H1 (cell line): ENCODE results near the gene NEU2. TPM values are rescaled to one million over a fixed set of nuclear protein-coding genes. Genes with fewer than 3 reads are reported as not detected.
A peak's percentile ranks its signal among the peaks of the same experiment; 100 is the strongest.

Source experiments
- CTCF ChIA-PET: fragments of 300-600 bp; sonication (Branson Sonifier 250); formaldehyde crosslinking; loops from one replicate; lab custom pipeline; 2021; ENCODE audit not compliant: partially characterized antibody; lab: Charles Lee
- POLR2A ChIA-PET: fragments of 300-600 bp; sonication (Branson Sonifier 250); formaldehyde crosslinking; loops from one replicate; lab custom pipeline; 2021; ENCODE audit warnings: inconsistent platforms; ENCODE audit not compliant: partially characterized antibody; lab: Charles Lee
- DNase-seq, 2 experiments: peaks; one replicate each; pipeline versions ENCODE4 v3.0.0 to v3.0.0-alpha.2; 2010 to 2022; ENCODE audit warnings: low spot score in 2 of 2, low read depth in 1 of 2, mixed read lengths in 1 of 2
- FAIRE-seq: peaks from 2 replicates; lab custom pipeline; 2011; peaks lifted over from hg19 to GRCh38; lab: Jason Lieb, UNC
- H2AFZ ChIP-seq: 2 replicates; pipeline ENCODE4 v1.8.1; 2012; ENCODE audit warnings: low read length, inconsistent platforms
- H2AK5ac ChIP-seq: 2 replicates; pipeline ENCODE4 v1.6.1; 2013; ENCODE audit warnings: low read depth, low read length
- H2BK120ac ChIP-seq: replicated peaks from 2 replicates; pipeline ENCODE3; 2013; ENCODE audit warnings: low read depth, low read length, inconsistent platforms
- H2BK12ac ChIP-seq: 2 replicates; pipeline ENCODE4 v1.6.1; 2013; ENCODE audit warnings: low read depth, low read length
- H2BK15ac ChIP-seq: 2 replicates; pipeline ENCODE4 v1.6.1; 2013; ENCODE audit warnings: low read length
- H2BK20ac ChIP-seq: 2 replicates; pipeline ENCODE4 v1.6.1; 2013; ENCODE audit warnings: low read length
- H2BK5ac ChIP-seq: 2 replicates; pipeline ENCODE4 v1.6.1; 2013; ENCODE audit warnings: low read depth, low read length
- H3K14ac ChIP-seq: 2 replicates; pipeline ENCODE4 v1.6.1; 2013; ENCODE audit warnings: inconsistent platforms; ENCODE audit not compliant: insufficient read length
- H3K18ac ChIP-seq: 2 replicates; pipeline ENCODE4 v1.6.1; 2013; ENCODE audit warnings: low read length; ENCODE audit errors: extremely low read depth
- H3K23ac ChIP-seq: 2 replicates; pipeline ENCODE4 v1.6.1; 2013; ENCODE audit warnings: inconsistent platforms; ENCODE audit not compliant: insufficient read length
- H3K23me2 ChIP-seq: 2 replicates; pipeline ENCODE4 v1.6.1; 2013; ENCODE audit warnings: low read depth, low read length
- H3K27ac ChIP-seq: 2 replicates; pipeline ENCODE4 v1.6.1; 2011; ENCODE audit warnings: low read depth, low read length, inconsistent platforms
- H3K27me3 ChIP-seq, 4 experiments: replicated peaks in 1 of 4; 1 replicate in 1 of 4; 2 replicates in 3 of 4; pipeline versions ENCODE4 v1.6.1 to v1.8.1; 2011 to 2013; ENCODE audit warnings: low read length in 3 of 4, mild to moderate bottlenecking in 3 of 4, inconsistent platforms in 2 of 4, mixed read lengths in 2 of 4, moderate library complexity in 1 of 4; ENCODE audit not compliant: control insufficient read depth in 3 of 4, insufficient read depth in 3 of 4; ENCODE audit errors: extremely low read depth in 1 of 4
- H3K36me3 ChIP-seq, 4 experiments: 2 replicates each; pipeline versions ENCODE4 v1.6.1 to v1.8.1; 2011 to 2013; ENCODE audit warnings: mild to moderate bottlenecking in 4 of 4, low read length in 3 of 4, moderate library complexity in 2 of 4, control low read depth in 1 of 4, inconsistent platforms in 1 of 4; ENCODE audit not compliant: insufficient read depth in 4 of 4, control insufficient read depth in 2 of 4
- H3K4ac ChIP-seq: replicated peaks from 2 replicates; pipeline ENCODE3; 2013; ENCODE audit warnings: low read length, low read depth, mixed read lengths, inconsistent platforms; ENCODE audit not compliant: insufficient read length
- H3K4me1 ChIP-seq, 4 experiments: replicated peaks in 1 of 4; 1 replicate in 1 of 4; 2 replicates in 3 of 4; pipeline versions ENCODE4 v1.6.1 to v1.8.1; 2011 to 2013; ENCODE audit warnings: low read length in 3 of 4, inconsistent platforms in 2 of 4, mixed read lengths in 1 of 4; ENCODE audit not compliant: insufficient read depth in 4 of 4, control insufficient read depth in 3 of 4
- H3K4me2 ChIP-seq, 2 experiments: 2 replicates each; pipeline versions ENCODE4 v1.6.1 to v1.8.1; 2011 to 2013; ENCODE audit warnings: low read depth in 2 of 2, low read length in 2 of 2, control low read depth in 1 of 2, inconsistent platforms in 1 of 2, mild to moderate bottlenecking in 1 of 2; ENCODE audit not compliant: insufficient read depth in 1 of 2
- H3K4me3 ChIP-seq, 4 experiments: fragments of 200-600, 300-600 bp in 1 of 4; sonication (generic), shearing (Covaris generic), sonication (Bioruptor Twin) in 1 of 4; 2 replicates each; pipeline versions ENCODE4 v1.5.1 to v1.8.1; 2011 to 2016; ENCODE audit warnings: low read length in 4 of 4, low read depth in 3 of 4, control low read depth in 2 of 4, inconsistent platforms in 2 of 4, mild to moderate bottlenecking in 2 of 4, mixed read lengths in 1 of 4, moderate library complexity in 1 of 4; ENCODE audit not compliant: insufficient read depth in 2 of 4; ENCODE audit errors: extremely low read depth in 1 of 4
- H3K56ac ChIP-seq: replicated peaks from 2 replicates; pipeline ENCODE3; 2013; ENCODE audit warnings: low read depth, mild to moderate bottlenecking, mixed read lengths, low read length, inconsistent platforms; ENCODE audit not compliant: insufficient read length
- H3K79me1 ChIP-seq: 2 replicates; pipeline ENCODE4 v1.6.1; 2013; ENCODE audit warnings: low read depth, low read length, control low read depth
- H3K79me2 ChIP-seq, 2 experiments: 2 replicates each; pipeline versions ENCODE4 v1.6.1 to v1.8.1; 2012 to 2013; ENCODE audit warnings: low read length in 2 of 2, mild to moderate bottlenecking in 2 of 2, inconsistent platforms in 1 of 2; ENCODE audit not compliant: insufficient read depth in 2 of 2, control insufficient read depth in 1 of 2
- H3K9ac ChIP-seq, 4 experiments: replicated peaks in 1 of 4; 1 replicate in 1 of 4; 2 replicates in 3 of 4; pipeline versions ENCODE4 v1.6.1 to v1.8.1; 2011 to 2013; ENCODE audit warnings: low read depth in 3 of 4, low read length in 3 of 4, control low read depth in 2 of 4, mild to moderate bottlenecking in 2 of 4, moderate library complexity in 2 of 4, inconsistent platforms in 1 of 4; ENCODE audit errors: extremely low read depth in 1 of 4
- H3K9me3 ChIP-seq, 2 experiments: 2 replicates each; pipeline versions ENCODE4 v1.6.1 to v1.8.1; 2012 to 2013; ENCODE audit warnings: mild to moderate bottlenecking in 2 of 2, moderate library complexity in 2 of 2, control low read depth in 1 of 2, inconsistent platforms in 1 of 2, low read depth in 1 of 2, low read length in 1 of 2, mixed read lengths in 1 of 2; ENCODE audit not compliant: insufficient read depth in 2 of 2
- H4K20me1 ChIP-seq, 2 experiments: replicated peaks in 1 of 2; 2 replicates each; pipeline versions ENCODE3 to v1.8.1; 2011 to 2013; ENCODE audit warnings: inconsistent platforms in 2 of 2, low read length in 2 of 2, mild to moderate bottlenecking in 1 of 2; ENCODE audit not compliant: insufficient read depth in 2 of 2, control insufficient read depth in 1 of 2
- H4K5ac ChIP-seq: 2 replicates; pipeline ENCODE4 v1.6.1; 2013; ENCODE audit warnings: low read length, low read depth, mixed read lengths, inconsistent platforms; ENCODE audit not compliant: insufficient read length
- H4K8ac ChIP-seq: 2 replicates; pipeline ENCODE4 v1.8.0; 2013; ENCODE audit warnings: mild to moderate bottlenecking, moderate library complexity, low read length, inconsistent platforms; ENCODE audit not compliant: insufficient read depth; ENCODE audit errors: extremely low read depth
- H4K91ac ChIP-seq: replicated peaks from 2 replicates; pipeline ENCODE3; 2013; ENCODE audit warnings: low read length, mixed read lengths, inconsistent platforms; ENCODE audit not compliant: insufficient read length
- BCL11A ChIP-seq, 2 experiments: IDR thresholded peaks; one replicate each; pipeline ENCODE4 v1.6.1; 2011; ENCODE audit warnings: low read depth in 2 of 2, low read length in 2 of 2, mild to moderate bottlenecking in 2 of 2
- CHD1 ChIP-seq: IDR thresholded peaks from 2 replicates; pipeline ENCODE4 v1.6.1; 2012; ENCODE audit warnings: low read depth, low read length, improper control_type of control experiment
- KDM1A ChIP-seq: fragments of 200-600, 300-600 bp; sonication (generic); IDR thresholded peaks from 2 replicates; pipeline ENCODE4 v1.7.1; 2016; ENCODE audit warnings: mild to moderate bottlenecking, low read length, borderline replicate concordance
- NRF1 ChIP-seq: IDR thresholded peaks from 2 replicates; pipeline ENCODE4 v1.6.1; 2011; ENCODE audit warnings: mild to moderate bottlenecking, low read depth, low read length, improper control_type of control experiment
- RXRA ChIP-seq: IDR thresholded peaks from 2 replicates; pipeline ENCODE4 v1.6.1; 2011; ENCODE audit warnings: low read depth, mild to moderate bottlenecking, low read length, moderate library complexity; ENCODE audit not compliant: insufficient read depth
- SP4 ChIP-seq: IDR thresholded peaks from 2 replicates; pipeline ENCODE4 v1.6.1; 2012; ENCODE audit warnings: low read length, inconsistent platforms
- WGBS, 2 experiments: shearing (Covaris generic) in 1 of 2; methylation state at CpG; one replicate each; pipeline versions ENCODE4 v1.1.6 to v1.1.7; 2013 to 2015; ENCODE audit warnings: low lambda C conversion rate in 2 of 2, mixed read lengths in 2 of 2, inconsistent platforms in 1 of 2, low coverage in 1 of 2, missing lambda C conversion rate in 1 of 2; ENCODE audit not compliant: insufficient replicate concordance in 2 of 2, insufficient coverage in 1 of 2, insufficient read length in 1 of 2; ENCODE audit errors: extremely low coverage in 1 of 2, missing lambda C conversion rate in 1 of 2; 5-methylcytosine and 5-hydroxymethylcytosine counted together
- polyA plus RNA-seq, 7 experiments: library from polyadenylated mRNA; depleted of rRNA in 3 of 7; stranded (reverse) in 5 of 7; unstranded in 2 of 7; fragments of >200 nt in 5 of 7; fragments of 200-250 nt in 2 of 7; gene quantifications; 1 replicate in 5 of 7; 2 replicates in 1 of 7; 4 replicates in 1 of 7; pipeline versions ENCODE4 v1.2.1 to v1.2.3, GENCODE V29; 2011 to 2013; ENCODE audit warnings: missing spikeins in 2 of 7, mixed read lengths in 2 of 7
- total RNA-seq: library from RNA; stranded (reverse); fragmentation: NEBNext Ultra II Directional; extraction: Animal tissue kit (Norgen Biotek cat#: 25700); gene quantifications from 2 replicates; pipeline ENCODE4 v1.2.1, GENCODE V29; 2021

NEU2 gene
- total and polyA plus RNA-seq, 2 of the 8 experiments (the other 6 are each of a cell fraction or from before 2014, with no cell fraction given) = 0.12 TPM; not detected in 1

DNA sequence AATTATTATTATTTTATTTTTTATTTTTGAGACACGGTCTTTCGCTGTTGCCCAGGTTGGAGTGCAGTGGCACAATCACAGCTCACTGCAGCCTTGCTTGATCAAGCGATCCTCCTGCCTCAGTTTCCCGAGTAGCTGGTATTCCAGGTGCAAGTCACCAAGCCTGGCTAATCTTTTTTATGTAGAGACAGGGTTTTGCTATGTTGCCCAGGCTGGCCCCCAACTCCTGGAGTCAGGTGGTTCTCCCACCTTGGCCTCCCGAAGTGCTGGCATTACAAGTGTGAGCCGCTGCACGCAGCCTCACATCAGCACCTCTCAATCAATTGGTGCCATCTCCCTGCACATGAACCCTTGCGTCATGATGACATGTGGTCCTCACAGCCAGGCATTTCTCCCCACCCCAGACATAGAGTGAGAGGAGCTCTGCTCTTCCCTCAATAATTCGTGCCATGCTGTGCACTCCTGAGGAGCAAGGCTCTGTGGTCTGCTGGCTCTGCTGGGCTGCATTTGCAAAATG lies 33.5 kb downstream of the NEU2 start:
- Histone ChIP-seq H4K5ac (no peak overlapping the region), H3K79me2 (no peaks in the 10 kb centered on the region), H4K20me1 (no peaks in the 10 kb centered on the region), H3K4me3 (no peak overlapping the region), H3K9ac (no peak overlapping the region), H3K4me1 (peaks cover 0 to 10% (median 4%) of the 10 kb centered on the region in 4 experiments; a peak in 4 of 7 replicates), H3K14ac (no peak overlapping the region), H2AK5ac (no peak overlapping the region), H4K91ac (no peak overlapping the region), H3K23me2 (no peaks in the 10 kb centered on the region), H4K8ac (no peak overlapping the region; the same call in 1 of the 2 replicates), H3K56ac (no peak overlapping the region), H3K36me3 (no peaks in the 10 kb centered on the region), H2BK12ac (peak overlapping the region; percentile 50; the same call in 1 of the 2 replicates), H3K4ac (no peak overlapping the region), H3K23ac (no peak overlapping the region), H3K79me1 (no peaks in the 10 kb centered on the region), H2AFZ (no peak overlapping the region), H3K18ac (no peak overlapping the region), H2BK120ac (no peak overlapping the region), H3K9me3 (no peaks in the 10 kb centered on the region), H2BK20ac (no peak overlapping the region), H3K27ac (no peak overlapping the region), H2BK15ac (no peak overlapping the region), H3K4me2 (no peak overlapping the region), H3K27me3 (no peaks in the 10 kb centered on the region; a peak in 1 of 7 replicates), H2BK5ac (no peak overlapping the region)
- 95% methylated on average over 9 of the region's 9 CpGs; no CpG with 5 or more reads in 1 of the 2 experiments for WGBS, 2 experiments
- FAIRE-seq = no peak
- CTCF ChIA-PET = interaction anchor here (1.5 to 4.6 kb wide), 2 partner anchors 12 to 223 kb away, joined by 3 to 25 read pairs; no protein-coding TSS in a partner anchor
- no peak for TF ChIP-seq SP4
- TF ChIP-seq BCL11A (IDR thresholded peaks at IDR 0.05; ENCODE audit: low read depth in 2 of 2, low read length in 2 of 2) = no peak
- no peak for TF ChIP-seq CHD1
- TF ChIP-seq NRF1 = no peak
- TF ChIP-seq RXRA = no peak
- TF ChIP-seq KDM1A = no peak
- POLR2A ChIA-PET = interaction anchor here (0.7 kb wide), 1 partner anchor 90 kb away, joined by 3 read pairs; no protein-coding TSS in a partner anchor
- no peak for DNase-seq
